IPS-NIHi7 (cell line): Measurements from ENCODE around the gene TRIOBP.

ENCODE experiments used
- DNase-seq: peaks from one replicate; pipeline ENCODE4 v3.0.0; 2012; ENCODE audit warnings: mixed read lengths; ENCODE audit errors: extremely low spot score

TRIOBP gene

GRCh38 chr22:37824674-37825641 lies 128.1 kb downstream of the TRIOBP start:
- DNase-seq: peak; percentile 79
